ENCODE data around the gene DDX31.

Gene DDX31

DNA sequence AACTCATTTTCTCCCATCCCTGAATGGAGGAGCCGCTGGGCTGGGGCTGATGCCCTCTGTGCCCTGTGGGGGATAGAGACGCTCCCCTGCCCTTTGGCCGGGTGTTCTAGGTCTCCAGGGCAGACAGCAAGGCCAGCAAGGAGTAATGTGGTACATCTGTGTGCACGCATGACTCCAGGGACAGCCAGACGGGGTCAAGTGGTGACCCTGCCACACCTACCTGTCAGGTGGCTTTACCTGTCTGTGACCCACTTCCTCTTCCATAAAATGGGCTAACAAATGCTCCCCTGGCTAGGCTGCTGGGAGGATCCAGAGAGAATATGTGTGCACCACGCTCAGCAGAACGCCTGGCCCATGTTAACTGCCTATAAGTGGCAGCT, 122.7 kb downstream of the DDX31 start:
- no peak for DNase-seq (ENCODE audit: low read depth in 2 of 2)

DNA sequence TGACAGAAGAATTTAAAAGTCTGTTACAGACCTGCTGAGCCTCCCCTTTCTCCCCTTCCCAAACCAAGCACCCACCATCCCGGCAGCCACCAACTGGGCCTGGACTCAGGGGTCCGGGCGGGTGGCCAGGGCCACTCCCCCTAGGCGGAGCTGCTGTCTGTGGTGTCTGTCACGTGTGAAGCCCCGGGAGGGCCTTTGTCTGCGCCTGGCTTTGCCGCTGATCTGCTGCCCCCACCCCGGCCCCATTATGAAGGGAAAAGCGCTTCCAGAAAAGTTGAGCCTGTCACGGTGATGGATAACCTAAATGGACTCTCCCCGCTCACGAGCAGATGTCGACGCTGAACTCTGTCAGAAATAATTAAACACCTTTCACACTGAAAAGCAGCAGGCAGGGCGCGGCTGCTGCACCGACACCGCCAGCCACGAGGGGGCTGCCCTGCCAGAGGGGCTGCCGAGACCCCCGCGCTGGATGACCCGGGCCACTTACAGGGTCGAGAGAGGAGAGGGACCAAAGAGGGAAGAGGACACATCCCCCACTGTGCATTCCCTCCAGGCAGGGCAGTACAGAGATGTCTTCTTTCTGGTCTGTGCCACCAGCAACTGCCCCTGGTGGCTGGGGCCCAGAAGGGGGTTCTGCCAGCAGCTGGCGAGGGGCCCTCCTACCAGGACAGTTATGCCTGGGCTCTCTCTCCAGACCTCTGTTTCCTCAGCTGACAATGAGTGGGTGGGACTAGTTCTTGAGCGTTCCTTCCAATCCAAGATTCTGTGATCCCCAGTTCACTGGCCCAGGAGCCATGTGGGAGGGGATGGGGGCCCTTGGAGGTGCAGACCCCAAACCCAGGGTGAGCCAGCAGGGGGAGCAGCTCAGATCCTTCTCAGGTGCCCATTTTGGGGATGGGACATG, 123.4 kb downstream of the DDX31 start:
- DNase-seq (ENCODE audit: low read depth in 2 of 2) = no peak

DNA sequence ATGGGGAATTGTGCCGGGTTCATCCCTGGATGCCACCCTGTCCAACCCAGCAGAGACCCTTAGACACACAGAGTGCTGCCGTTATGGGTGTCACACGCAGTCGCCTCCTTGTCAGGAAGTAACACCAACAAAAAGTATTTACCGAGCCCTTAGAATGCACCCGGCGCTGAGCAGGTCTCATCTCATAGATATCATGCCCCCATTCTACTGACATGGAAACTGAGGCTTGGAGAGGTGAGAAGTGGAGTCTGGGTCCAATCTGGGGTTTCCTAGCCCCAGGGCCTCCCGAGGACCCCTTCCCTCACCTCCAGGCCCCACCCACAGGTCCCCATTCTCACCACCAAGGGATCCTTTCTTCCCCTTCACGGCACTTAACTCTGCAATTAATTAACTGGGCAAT, 124.2 kb downstream of the DDX31 start:
- DNase-seq (ENCODE audit: low read depth in 2 of 2) = no peak

DNA sequence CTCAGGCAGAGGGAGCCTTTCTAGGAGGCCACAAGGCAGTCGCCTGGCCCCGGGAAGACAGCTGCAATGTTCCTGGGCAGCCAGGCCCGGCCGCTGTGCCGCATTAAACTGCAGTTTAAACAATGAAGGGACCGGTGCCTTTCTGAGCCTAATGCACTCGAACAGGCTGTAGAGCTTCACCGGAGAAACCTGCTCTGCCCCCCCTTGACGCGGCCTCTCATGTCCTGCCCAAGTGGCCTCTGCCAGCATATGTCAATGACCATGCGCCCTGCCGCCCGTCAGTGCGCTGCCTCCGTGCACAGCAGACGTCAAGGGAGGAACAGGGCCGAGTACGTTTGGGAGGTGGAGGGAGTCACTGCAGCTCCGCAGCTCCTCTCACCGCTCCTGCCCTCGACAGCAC, 125.8 kb downstream of the DDX31 start:
- no peak for DNase-seq (ENCODE audit: low read depth in 2 of 2)

- no peak for DNase-seq (ENCODE audit: low read depth in 2 of 2)
Measured at GRCh38 chr9:132543251-132543650, 126.5 kb downstream of the DDX31 start.

Data from stimulated activated CD4-positive, alpha-beta T cell treated with anti-CD3 and anti-CD28 coated beads, Interleukin-15, amount 100 ng/mL, for 48 hours (primary cell).